Measurements from ENCODE around the gene TBXA2R. TPM values are rescaled to one million over a fixed set of nuclear protein-coding genes. Genes with fewer than 3 reads are reported as not detected.

TBXA2R gene
- total and polyA plus RNA-seq, 2 experiments from 2014 or later, result 0.42 to 0.73 TPM

DNA sequence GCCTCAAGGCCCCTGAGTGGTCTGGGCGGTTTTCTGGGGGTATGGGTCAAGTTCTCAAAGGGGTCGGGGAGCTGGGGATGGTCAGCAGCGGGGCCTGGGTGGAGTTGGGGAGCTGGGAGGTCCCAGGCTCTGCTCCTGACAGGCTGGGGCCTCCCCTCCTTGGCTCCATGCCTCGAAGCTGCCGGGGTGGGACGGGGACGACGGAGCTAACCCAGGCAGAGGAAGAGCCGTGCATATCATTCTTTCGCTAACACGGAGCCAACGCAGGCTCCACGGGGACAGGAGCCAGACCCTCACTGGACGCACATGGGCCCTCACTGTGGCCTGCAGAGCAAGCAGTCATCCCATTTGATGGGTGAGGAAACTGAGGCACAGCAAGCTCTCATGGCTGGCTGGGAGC lies 45.7 kb upstream of the TBXA2R start:
- Mint-ChIP-seq H3K4me3 (no peak overlapping the region), H3K4me1 (no peaks in the 10 kb centered on the region), H3K9me3 (no peaks in the 10 kb centered on the region), H3K36me3 (ENCODE audit: low read depth) (peaks cover 10% of the 10 kb centered on the region), H3K27me3 (ENCODE audit: insufficient read depth, low read depth, poor library complexity) (peaks cover 3% of the 10 kb centered on the region), H3K27ac (no peak overlapping the region)
- Histone ChIP-seq H3F3A (replicated peaks; ENCODE audit: low read depth) (no peaks in the 10 kb centered on the region), H3K4me3 (no peak overlapping the region), H2AFZ (no peak overlapping the region), H3K27me3 (ENCODE audit: insufficient read depth) (no peaks in the 10 kb centered on the region), H3K27ac (ENCODE audit: low read depth) (no peak overlapping the region), H4K20me1 (replicated peaks; ENCODE audit: insufficient read depth) (no peaks in the 10 kb centered on the region; the same call in 1 of the 2 replicates), H3K9me2 (ENCODE audit: insufficient read depth) (no peaks in the 10 kb centered on the region), H3K36me3 (ENCODE audit: insufficient read depth) (no peaks in the 10 kb centered on the region), H3K4me2 (no peak overlapping the region), H3K79me2 (replicated peaks; ENCODE audit: insufficient read depth) (no peaks in the 10 kb centered on the region), H3K4me1 (ENCODE audit: insufficient read depth) (no peaks in the 10 kb centered on the region)
- ATAC-seq (no peak), DNase-seq (ENCODE audit: low spot score) (no peak)
- TF ChIP-seq ZNF114 (CRISPR knock-in tag; IDR thresholded peaks at IDR 0.05) (no peak), CREB1 (CRISPR knock-in tag; IDR thresholded peaks at IDR 0.05; ENCODE audit: low read depth) (no peak), POLR2AphosphoS5 (IDR thresholded peaks at IDR 0.05; ENCODE audit: low read depth) (no peak)

DNA sequence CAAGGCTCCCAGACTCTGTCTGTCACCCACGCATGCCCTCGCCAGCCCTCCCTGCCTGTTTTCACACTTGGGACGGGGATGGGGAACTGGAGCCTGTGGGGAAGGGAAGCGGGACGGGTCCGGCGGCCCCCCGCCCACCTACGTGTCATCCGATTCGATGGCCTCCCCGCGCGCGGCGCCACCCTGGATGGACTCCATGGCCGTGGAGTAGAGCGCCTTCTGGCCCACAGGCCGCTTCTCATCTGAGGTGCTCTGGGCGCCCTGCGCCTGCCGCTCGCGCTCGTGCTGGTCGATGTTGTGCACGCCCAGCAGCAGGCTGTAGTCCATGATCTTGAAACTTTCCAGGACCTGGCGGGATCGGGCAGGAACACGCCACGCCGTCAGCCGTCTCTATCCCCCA lies 45.0 kb upstream of the TBXA2R start:
- Histone ChIP-seq H3K36me3 (ENCODE audit: insufficient read depth) (no peaks in the 10 kb centered on the region), H3K27me3 (ENCODE audit: insufficient read depth) (no peaks in the 10 kb centered on the region), H2AFZ (no peak overlapping the region), H3F3A (replicated peaks; ENCODE audit: low read depth) (no peaks in the 10 kb centered on the region), H3K79me2 (replicated peaks; ENCODE audit: insufficient read depth) (no peaks in the 10 kb centered on the region), H3K4me2 (no peak overlapping the region), H3K4me1 (ENCODE audit: insufficient read depth) (no peaks in the 10 kb centered on the region), H3K9me2 (ENCODE audit: insufficient read depth) (no peaks in the 10 kb centered on the region), H3K4me3 (no peak overlapping the region), H4K20me1 (replicated peaks; ENCODE audit: insufficient read depth) (no peaks in the 10 kb centered on the region; the same call in 1 of the 2 replicates), H3K27ac (ENCODE audit: low read depth) (no peak overlapping the region)
- TF ChIP-seq, protein P1, sequence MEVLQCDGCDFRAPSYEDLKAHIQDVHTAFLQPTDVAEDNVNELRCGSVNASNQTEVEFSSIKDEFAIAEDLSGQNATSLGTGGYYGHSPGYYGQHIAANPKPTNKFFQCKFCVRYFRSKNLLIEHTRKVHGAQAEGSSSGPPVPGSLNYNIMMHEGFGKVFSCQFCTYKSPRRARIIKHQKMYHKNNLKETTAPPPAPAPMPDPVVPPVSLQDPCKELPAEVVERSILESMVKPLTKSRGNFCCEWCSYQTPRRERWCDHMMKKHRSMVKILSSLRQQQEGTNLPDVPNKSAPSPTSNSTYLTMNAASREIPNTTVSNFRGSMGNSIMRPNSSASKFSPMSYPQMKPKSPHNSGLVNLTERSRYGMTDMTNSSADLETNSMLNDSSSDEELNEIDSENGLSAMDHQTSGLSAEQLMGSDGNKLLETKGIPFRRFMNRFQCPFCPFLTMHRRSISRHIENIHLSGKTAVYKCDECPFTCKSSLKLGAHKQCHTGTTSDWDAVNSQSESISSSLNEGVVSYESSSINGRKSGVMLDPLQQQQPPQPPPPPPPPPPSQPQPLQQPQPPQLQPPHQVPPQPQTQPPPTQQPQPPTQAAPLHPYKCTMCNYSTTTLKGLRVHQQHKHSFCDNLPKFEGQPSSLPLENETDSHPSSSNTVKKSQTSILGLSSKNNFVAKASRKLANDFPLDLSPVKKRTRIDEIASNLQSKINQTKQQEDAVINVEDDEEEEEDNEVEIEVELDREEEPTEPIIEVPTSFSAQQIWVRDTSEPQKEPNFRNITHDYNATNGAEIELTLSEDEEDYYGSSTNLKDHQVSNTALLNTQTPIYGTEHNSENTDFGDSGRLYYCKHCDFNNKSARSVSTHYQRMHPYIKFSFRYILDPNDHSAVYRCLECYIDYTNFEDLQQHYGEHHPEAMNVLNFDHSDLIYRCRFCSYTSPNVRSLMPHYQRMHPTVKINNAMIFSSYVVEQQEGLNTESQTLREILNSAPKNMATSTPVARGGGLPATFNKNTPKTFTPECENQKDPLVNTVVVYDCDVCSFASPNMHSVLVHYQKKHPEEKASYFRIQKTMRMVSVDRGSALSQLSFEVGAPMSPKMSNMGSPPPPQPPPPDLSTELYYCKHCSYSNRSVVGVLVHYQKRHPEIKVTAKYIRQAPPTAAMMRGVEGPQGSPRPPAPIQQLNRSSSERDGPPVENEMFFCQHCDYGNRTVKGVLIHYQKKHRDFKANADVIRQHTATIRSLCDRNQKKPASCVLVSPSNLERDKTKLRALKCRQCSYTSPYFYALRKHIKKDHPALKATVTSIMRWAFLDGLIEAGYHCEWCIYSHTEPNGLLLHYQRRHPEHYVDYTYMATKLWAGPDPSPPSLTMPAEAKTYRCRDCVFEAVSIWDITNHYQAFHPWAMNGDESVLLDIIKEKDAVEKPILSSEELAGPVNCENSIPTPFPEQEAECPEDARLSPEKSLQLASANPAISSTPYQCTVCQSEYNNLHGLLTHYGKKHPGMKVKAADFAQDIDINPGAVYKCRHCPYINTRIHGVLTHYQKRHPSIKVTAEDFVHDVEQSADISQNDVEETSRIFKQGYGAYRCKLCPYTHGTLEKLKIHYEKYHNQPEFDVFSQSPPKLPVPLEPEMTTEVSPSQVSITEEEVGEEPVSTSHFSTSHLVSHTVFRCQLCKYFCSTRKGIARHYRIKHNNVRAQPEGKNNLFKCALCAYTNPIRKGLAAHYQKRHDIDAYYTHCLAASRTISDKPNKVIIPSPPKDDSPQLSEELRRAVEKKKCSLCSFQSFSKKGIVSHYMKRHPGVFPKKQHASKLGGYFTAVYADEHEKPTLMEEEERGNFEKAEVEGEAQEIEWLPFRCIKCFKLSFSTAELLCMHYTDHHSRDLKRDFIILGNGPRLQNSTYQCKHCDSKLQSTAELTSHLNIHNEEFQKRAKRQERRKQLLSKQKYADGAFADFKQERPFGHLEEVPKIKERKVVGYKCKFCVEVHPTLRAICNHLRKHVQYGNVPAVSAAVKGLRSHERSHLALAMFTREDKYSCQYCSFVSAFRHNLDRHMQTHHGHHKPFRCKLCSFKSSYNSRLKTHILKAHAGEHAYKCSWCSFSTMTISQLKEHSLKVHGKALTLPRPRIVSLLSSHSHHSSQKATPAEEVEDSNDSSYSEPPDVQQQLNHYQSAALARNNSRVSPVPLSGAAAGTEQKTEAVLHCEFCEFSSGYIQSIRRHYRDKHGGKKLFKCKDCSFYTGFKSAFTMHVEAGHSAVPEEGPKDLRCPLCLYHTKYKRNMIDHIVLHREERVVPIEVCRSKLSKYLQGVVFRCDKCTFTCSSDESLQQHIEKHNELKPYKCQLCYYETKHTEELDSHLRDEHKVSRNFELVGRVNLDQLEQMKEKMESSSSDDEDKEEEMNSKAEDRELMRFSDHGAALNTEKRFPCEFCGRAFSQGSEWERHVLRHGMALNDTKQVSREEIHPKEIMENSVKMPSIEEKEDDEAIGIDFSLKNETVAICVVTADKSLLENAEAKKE (CRISPR knock-in tag; IDR thresholded peaks at IDR 0.05), result no peak
- no peak for TF ChIP-seq JUNB (IDR thresholded peaks at IDR 0.05; ENCODE audit: unreplicated experiment)
- TF ChIP-seq, protein P2, sequence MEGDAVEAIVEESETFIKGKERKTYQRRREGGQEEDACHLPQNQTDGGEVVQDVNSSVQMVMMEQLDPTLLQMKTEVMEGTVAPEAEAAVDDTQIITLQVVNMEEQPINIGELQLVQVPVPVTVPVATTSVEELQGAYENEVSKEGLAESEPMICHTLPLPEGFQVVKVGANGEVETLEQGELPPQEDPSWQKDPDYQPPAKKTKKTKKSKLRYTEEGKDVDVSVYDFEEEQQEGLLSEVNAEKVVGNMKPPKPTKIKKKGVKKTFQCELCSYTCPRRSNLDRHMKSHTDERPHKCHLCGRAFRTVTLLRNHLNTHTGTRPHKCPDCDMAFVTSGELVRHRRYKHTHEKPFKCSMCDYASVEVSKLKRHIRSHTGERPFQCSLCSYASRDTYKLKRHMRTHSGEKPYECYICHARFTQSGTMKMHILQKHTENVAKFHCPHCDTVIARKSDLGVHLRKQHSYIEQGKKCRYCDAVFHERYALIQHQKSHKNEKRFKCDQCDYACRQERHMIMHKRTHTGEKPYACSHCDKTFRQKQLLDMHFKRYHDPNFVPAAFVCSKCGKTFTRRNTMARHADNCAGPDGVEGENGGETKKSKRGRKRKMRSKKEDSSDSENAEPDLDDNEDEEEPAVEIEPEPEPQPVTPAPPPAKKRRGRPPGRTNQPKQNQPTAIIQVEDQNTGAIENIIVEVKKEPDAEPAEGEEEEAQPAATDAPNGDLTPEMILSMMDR (conservative IDR thresholded peaks at IDR 0.05; ENCODE audit: low read depth in 2 of 2), result no peak
- no peak for TF ChIP-seq ZNF331 (CRISPR knock-in tag; IDR thresholded peaks at IDR 0.05; ENCODE audit: low read depth)
- TF ChIP-seq, protein P3, sequence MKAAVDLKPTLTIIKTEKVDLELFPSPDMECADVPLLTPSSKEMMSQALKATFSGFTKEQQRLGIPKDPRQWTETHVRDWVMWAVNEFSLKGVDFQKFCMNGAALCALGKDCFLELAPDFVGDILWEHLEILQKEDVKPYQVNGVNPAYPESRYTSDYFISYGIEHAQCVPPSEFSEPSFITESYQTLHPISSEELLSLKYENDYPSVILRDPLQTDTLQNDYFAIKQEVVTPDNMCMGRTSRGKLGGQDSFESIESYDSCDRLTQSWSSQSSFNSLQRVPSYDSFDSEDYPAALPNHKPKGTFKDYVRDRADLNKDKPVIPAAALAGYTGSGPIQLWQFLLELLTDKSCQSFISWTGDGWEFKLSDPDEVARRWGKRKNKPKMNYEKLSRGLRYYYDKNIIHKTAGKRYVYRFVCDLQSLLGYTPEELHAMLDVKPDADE (IDR thresholded peaks at IDR 0.05), result no peak
- no peaks in the 10 kb centered on the region for H3K4me1 Mint-ChIP-seq
- H3K9me3 Mint-ChIP-seq, result no peaks in the 10 kb centered on the region
- H3K27ac Mint-ChIP-seq, result no peak overlapping the region
- no peak overlapping the region for H3K4me3 Mint-ChIP-seq
- no peak for ATAC-seq
- H3K27me3 Mint-ChIP-seq (ENCODE audit: insufficient read depth, low read depth, poor library complexity), result peaks cover 3% of the 10 kb centered on the region
- DNase-seq (ENCODE audit: low spot score), result no peak
- peaks cover 5% of the 10 kb centered on the region; the same call in 1 of the 3 replicates for H3K36me3 Mint-ChIP-seq (ENCODE audit: low read depth)

Data from GM23338 (cell line).